Endometrium (tissue), 2 donors: ENCODE data around the gene RITA1.

ENCODE experiments used
- FAIRE-seq: peaks from 2 replicates; lab custom pipeline; 2012; peaks lifted over from hg19 to GRCh38; lab: Jason Lieb, UNC
- donor health status: control.
- donor health status: control.

Gene RITA1

GRCh38 chr12:113154351-113154973, 31.1 kb upstream of the RITA1 start:
- no peak for FAIRE-seq

DNA sequence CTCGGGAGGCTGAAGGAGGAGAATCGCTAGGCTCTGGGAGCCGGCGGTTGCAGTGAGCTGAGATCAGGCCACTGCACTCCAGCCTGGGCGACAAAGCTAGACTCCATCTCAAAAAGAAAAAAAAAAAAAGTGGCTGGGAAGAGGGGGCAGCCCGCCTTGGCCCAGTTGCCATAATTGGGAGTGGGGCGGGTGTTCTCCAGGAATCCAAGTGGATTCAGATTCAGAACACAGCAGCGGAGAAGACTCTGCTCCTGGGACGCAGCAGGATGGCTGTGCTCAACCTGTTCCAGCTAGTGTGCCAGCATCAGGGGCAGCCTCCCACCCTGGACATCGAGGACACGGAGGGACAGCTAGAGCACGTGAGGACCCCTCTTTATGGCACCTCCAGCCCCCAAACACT, 30.5 kb upstream of the RITA1 start:
- no peak for FAIRE-seq

- FAIRE-seq, result no peak
These were observed 29.9 kb upstream of the RITA1 start for GRCh38 chr12:113155646-113156045.

- no peak for FAIRE-seq
These were observed 28.2 kb upstream of the RITA1 start for GRCh38 chr12:113157218-113157859.

- FAIRE-seq, result no peak
These were observed 26.9 kb upstream of the RITA1 start for GRCh38 chr12:113158439-113159203.

GRCh38 chr12:113159937-113160336, 25.6 kb upstream of the RITA1 start:
- no peak for FAIRE-seq

GRCh38 chr12:113161415-113162016, 24.0 kb upstream of the RITA1 start:
- FAIRE-seq, result no peak

DNA sequence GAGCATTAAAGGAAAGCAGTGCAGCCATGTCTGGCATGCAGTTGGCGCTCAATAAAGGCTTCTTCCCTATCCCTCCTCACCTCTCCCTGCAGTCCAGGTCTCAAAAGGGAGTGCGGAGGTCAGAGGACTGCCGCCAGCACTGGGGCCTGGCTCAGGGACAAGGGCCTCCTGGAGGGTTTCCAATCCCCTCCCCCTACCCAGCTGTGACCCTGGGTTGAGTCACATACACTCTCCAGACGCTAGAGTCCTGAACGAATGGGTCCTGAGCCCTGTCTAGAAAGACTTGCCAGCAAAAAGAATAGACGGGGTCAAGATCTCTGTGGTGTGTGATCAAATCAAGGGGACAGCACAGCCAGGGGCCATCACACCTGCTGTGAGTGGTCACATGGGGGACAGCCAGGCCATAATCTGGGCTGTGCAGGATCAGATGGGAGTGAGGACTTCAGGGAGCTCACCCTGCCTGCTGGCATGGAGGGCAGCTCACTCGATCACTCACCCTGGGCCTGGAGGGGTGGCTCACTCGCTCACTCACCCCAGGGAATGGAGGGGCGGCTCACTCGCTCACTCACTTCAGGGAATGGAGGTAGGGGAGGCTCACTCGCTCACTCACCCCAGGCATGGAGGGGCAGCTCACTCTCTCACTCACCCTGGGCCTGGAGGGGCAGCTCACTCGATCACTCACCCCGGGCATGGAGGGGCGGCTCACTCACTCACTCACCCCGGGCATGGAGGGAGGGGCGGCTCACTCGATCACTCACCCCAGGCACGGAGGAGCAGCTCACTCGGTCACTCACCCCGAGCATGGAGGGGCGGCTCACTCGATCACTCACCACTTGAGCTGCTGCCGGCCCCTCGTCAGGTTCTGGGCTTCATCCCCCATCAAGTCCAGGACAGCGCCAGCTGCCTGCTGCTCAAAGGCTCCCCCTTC, 23.2 kb upstream of the RITA1 start:
- no peak for FAIRE-seq

GRCh38 chr12:113163030-113163360, 22.5 kb upstream of the RITA1 start:
- FAIRE-seq, result no peak

DNA sequence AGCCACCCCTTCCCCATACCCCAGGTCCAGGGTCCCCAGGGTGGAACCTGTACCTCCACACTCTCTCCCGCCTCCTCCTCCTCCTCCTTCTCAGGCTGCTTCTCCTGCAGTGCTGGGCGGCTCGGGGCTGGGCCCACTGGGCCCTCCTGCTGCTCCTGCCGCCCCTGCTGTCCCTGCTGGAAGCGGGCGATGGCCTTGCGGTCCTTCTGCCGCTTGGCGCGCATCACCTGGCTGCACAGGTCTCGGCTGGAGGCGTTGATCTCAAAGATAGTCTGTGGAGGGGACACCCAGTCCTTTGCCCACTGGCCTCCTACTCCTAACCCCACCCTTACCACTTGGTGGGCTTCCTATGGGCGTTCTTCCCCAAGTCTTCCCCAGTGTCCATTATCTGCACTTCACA, 21.5 kb upstream of the RITA1 start:
- FAIRE-seq, result no peak

GRCh38 chr12:113165521-113166450, 19.7 kb upstream of the RITA1 start:
- no peak for FAIRE-seq

- no peak for FAIRE-seq
These were observed 17.7 kb upstream of the RITA1 start for GRCh38 chr12:113167868-113168267.

DNA sequence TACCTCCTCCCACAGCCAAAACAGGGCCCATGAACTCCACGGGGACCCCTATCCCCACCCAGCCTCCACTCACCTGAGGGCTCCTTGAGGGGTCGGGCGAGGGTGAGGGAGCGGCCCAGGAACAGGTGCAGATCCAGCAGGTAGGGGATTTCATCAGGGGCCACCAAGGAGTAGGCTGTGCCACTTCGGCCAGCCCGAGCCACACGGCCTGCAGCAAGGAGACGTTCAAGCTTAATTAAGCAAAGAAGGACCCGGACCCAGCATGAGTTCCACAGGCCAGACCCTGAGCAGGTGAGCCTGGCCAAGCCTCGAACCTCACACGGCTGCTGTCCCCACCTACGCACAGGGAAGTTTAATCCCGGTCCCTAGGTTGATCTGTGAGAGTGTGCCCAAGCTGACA, 15.8 kb upstream of the RITA1 start:
- no peak for FAIRE-seq

GRCh38 chr12:113170457-113170856, 15.1 kb upstream of the RITA1 start:
- no peak for FAIRE-seq

- no peak for FAIRE-seq
These were observed 14.6 kb upstream of the RITA1 start for GRCh38 chr12:113170926-113171325.

DNA sequence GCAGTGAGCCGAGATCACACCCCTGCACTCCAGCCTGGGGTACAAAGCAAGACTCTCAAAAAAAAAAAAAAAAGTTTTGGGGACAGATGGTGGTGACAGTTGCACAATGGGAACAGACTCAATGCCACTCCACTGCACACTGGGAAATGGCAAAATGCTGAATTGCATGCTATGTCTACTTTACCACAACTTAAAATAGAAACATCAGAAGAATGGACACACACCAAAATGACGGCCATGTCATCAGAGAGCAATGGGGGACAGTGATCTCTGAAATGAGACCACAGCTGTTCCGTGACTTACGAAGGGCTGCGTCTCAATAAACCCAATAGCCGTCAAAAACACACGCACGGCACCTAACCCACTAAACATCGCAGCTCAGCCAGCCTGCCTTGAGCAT, 14.0 kb upstream of the RITA1 start:
- no peak for FAIRE-seq

DNA sequence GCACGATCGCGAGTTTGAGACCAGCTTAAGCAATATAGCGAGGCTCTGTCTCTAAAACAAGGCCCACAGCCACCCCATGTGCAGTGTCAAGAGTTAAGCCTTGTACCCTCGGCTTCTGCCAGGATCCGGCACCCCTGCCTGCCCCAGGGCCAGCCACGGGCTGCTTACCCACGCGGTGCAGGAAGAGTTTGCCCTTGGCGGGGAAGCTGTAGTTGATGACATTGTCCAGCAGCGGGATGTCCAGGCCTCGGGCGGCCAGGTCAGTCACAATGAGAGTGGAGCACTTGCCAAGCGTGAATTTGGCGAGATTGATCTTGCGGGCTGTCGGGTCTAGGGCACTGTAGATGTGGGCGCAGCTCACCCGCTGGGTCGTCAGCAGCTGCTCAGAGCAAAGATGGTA, 13.3 kb upstream of the RITA1 start:
- FAIRE-seq, result no peak

GRCh38 chr12:113173081-113173698, 12.3 kb upstream of the RITA1 start:
- no peak for FAIRE-seq

GRCh38 chr12:113174461-113175384, 10.8 kb upstream of the RITA1 start:
- FAIRE-seq, result no peak
